BLaER1 (cell line): Measurements from ENCODE around the gene SMAP2.

Source experiments
- H3K27ac ChIP-seq: shearing (Covaris generic); formaldehyde crosslinking; 2 replicates; pipeline ENCODE4 v1.8.1; 2022
- H3K27me3 ChIP-seq: shearing (Covaris generic); formaldehyde crosslinking; 2 replicates; pipeline ENCODE4 v1.8.1; 2022
- H3K36me3 ChIP-seq: shearing (Covaris generic); formaldehyde crosslinking; 2 replicates; pipeline ENCODE4 v1.8.1; 2022
- H3K4me1 ChIP-seq: shearing (Covaris generic); formaldehyde crosslinking; 2 replicates; pipeline ENCODE4 v1.8.1; 2022
- H3K4me2 ChIP-seq: shearing (Covaris generic); formaldehyde crosslinking; 2 replicates; pipeline ENCODE4 v1.8.1; 2022
- H3K4me3 ChIP-seq: shearing (Covaris generic); formaldehyde crosslinking; 2 replicates; pipeline ENCODE4 v1.8.1; 2022
- H3K9ac ChIP-seq: shearing (Covaris generic); formaldehyde crosslinking; 2 replicates; pipeline ENCODE4 v1.8.1; 2022
- H3K9me3 ChIP-seq: shearing (Covaris generic); formaldehyde crosslinking; 2 replicates; pipeline ENCODE4 v1.8.1; 2022
- H4K20me1 ChIP-seq: shearing (Covaris generic); formaldehyde crosslinking; 2 replicates; pipeline ENCODE4 v1.8.1; 2022
- Cebpa-rat ChIP-seq: shearing (Covaris generic); IDR thresholded peaks from 2 replicates; pipeline ENCODE4 v1.8.1; 2022

Gene SMAP2

DNA sequence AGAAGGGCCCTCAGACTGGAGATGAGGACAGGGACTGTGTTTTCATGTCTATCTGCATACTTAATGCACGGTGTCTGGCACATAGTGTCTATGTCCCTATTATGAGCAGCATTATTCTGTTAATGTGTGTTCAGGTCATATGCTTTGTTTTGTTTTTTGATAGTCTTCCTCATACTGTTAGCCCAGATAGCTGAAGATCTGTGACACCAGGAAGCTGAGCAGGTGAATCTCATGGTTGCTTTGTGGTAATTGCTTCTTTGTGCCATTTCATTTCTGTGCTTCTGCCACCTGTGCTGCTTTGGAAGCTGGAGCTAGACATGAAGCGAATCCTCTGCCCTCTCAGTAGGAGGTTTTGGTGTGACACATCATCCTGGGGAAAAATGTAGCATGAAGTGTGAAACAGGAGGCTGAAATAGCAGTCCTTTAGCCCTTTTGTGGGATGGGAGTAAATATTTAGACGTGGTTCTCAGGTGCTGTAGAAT lies 15.8 kb downstream of the SMAP2 start:
- H3K36me3 ChIP-seq: peaks cover 12% of the 10 kb centered on the region
- no peak for TF ChIP-seq Cebpa-rat
- no peak overlapping the region for H3K27ac ChIP-seq
- H3K4me3 ChIP-seq: no peak overlapping the region
- H3K4me2 ChIP-seq: no peak overlapping the region
- H3K27me3 ChIP-seq: no peaks in the 10 kb centered on the region
- peaks cover 77% of the 10 kb centered on the region for H3K4me1 ChIP-seq
- H3K9ac ChIP-seq: no peak overlapping the region
- no peaks in the 10 kb centered on the region for H4K20me1 ChIP-seq
- H3K9me3 ChIP-seq: no peaks in the 10 kb centered on the region

- H3K9ac ChIP-seq: no peak overlapping the region
- H3K4me1 ChIP-seq: peaks cover 76% of the 10 kb centered on the region
- H3K4me2 ChIP-seq: no peak overlapping the region
- H3K27me3 ChIP-seq: no peaks in the 10 kb centered on the region
- peaks cover 12% of the 10 kb centered on the region for H3K36me3 ChIP-seq
- no peaks in the 10 kb centered on the region for H3K9me3 ChIP-seq
- no peak for TF ChIP-seq Cebpa-rat
- H3K4me3 ChIP-seq: no peak overlapping the region
- no peak overlapping the region for H3K27ac ChIP-seq
- H4K20me1 ChIP-seq: no peaks in the 10 kb centered on the region
Measured at GRCh38 chr1:40389871-40390560, 16.5 kb downstream of the SMAP2 start.

GRCh38 chr1:40390857-40391256 lies 17.3 kb downstream of the SMAP2 start:
- Histone ChIP-seq H3K27ac (no peak overlapping the region), H3K4me3 (no peak overlapping the region), H3K9me3 (no peaks in the 10 kb centered on the region), H3K9ac (no peak overlapping the region), H4K20me1 (no peaks in the 10 kb centered on the region; the same call in 1 of the 2 replicates), H3K36me3 (peaks cover 12% of the 10 kb centered on the region), H3K4me2 (no peak overlapping the region), H3K4me1 (peaks cover 68% of the 10 kb centered on the region), H3K27me3 (no peaks in the 10 kb centered on the region)
- TF ChIP-seq Cebpa-rat: no peak

DNA sequence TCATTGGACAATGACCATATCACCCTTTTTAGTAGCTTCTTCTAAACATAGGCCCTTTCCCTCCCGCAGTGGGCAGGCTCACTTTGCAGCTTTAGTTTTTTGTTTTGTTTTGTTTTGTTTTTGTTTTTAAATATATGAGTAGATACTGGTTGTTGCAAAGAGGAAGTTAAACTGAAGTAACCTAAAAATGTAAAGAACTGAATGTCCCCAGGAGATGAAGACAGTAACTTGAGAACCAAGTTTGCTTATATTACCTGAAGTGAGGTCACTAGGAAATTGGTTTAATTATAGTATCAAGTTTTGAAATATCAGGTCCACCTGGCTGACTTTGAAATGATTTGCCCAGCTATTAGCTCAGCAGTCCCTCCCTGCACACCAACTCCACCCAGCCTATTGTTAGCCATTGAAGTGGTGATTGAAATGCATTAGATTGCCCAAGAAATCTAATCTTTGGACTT lies 18.2 kb downstream of the SMAP2 start:
- H3K27ac ChIP-seq: no peak overlapping the region
- H3K9ac ChIP-seq: no peak overlapping the region
- no peak overlapping the region for H3K4me3 ChIP-seq
- no peak for TF ChIP-seq Cebpa-rat
- H3K27me3 ChIP-seq: no peaks in the 10 kb centered on the region
- no peaks in the 10 kb centered on the region; the same call in 1 of the 2 replicates for H4K20me1 ChIP-seq
- peak overlapping the region; percentile 20; the same call in 1 of the 2 replicates for H3K4me2 ChIP-seq
- peaks cover 59% of the 10 kb centered on the region for H3K4me1 ChIP-seq
- H3K36me3 ChIP-seq: peaks cover 12% of the 10 kb centered on the region
- no peaks in the 10 kb centered on the region for H3K9me3 ChIP-seq

DNA sequence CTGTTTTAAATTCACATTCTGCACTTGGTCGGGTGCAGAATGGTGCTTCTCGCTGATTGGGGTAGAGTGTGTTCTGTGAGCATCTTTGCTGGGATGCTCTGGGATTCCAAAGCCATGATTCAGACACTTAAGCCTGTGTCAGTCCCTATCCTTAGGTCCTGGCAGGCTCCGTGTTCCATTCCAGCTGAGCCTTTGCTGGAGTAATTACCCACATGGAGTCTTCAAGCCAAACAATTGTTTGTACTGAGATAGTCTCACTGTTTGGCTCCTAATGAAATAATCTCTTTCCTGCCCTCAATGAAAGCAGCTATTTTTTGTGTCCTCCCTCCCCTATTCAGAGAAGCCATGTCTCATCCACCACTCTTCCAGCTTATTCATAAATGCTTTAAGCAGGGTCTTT lies 18.7 kb downstream of the SMAP2 start:
- Histone ChIP-seq H3K27ac (no peak overlapping the region), H3K9me3 (no peaks in the 10 kb centered on the region), H3K9ac (no peak overlapping the region), H4K20me1 (no peaks in the 10 kb centered on the region; the same call in 1 of the 2 replicates), H3K4me3 (no peak overlapping the region), H3K4me1 (peaks cover 54% of the 10 kb centered on the region), H3K4me2 (no peak overlapping the region), H3K36me3 (peaks cover 12% of the 10 kb centered on the region), H3K27me3 (no peaks in the 10 kb centered on the region)
- TF ChIP-seq Cebpa-rat: no peak

- no peaks in the 10 kb centered on the region for H3K27me3 ChIP-seq
- H3K9me3 ChIP-seq: no peaks in the 10 kb centered on the region
- TF ChIP-seq Cebpa-rat: no peak
- H4K20me1 ChIP-seq: peaks cover 8% of the 10 kb centered on the region; the same call in 1 of the 2 replicates
- H3K36me3 ChIP-seq: peaks cover 18% of the 10 kb centered on the region
- no peak overlapping the region for H3K4me3 ChIP-seq
- H3K9ac ChIP-seq: no peak overlapping the region
- H3K27ac ChIP-seq: no peak overlapping the region
- peaks cover 45% of the 10 kb centered on the region for H3K4me1 ChIP-seq
- 0 out of 2 replicates have a peak overlapping the region, but pooled peaks have one; percentile 6 for H3K4me2 ChIP-seq
Measured at GRCh38 chr1:40393173-40393572, 19.6 kb downstream of the SMAP2 start.

DNA sequence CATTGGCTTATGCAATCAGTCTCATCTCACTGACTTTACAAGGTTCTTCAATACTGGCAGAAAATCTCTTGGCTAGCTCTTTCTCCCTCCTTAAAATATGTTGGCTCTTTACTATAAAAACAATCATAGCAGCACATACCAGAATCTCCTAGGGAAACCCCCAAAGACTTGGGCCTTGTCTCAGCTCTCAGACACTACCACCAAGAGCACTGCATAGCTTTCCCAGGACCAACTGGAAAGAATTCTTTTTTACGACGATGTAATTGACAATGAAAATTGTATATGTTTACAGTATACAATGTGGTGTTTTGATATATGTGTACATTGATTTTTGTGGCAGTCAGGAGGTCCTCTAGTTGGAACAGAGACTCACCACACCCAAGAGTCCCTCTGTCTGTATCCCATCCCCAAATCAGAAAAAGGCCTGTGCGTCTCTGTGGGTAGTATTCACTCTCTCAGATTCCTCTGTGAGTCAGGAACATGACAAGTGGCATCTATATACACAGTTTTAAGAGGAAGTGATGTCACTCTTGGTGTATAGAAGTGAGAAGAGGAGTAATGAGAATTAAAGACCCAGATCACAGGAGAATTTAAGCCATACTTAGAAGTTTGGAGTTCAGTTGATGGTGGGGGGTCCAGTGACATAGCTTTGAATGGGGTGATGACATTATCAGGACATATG lies 21.1 kb downstream of the SMAP2 start:
- Histone ChIP-seq H3K36me3 (peaks cover 6% of the 10 kb centered on the region), H3K27ac (no peak overlapping the region), H3K4me3 (no peak overlapping the region), H4K20me1 (peaks cover 9% of the 10 kb centered on the region; the same call in 1 of the 2 replicates), H3K9ac (no peak overlapping the region), H3K4me2 (no peak overlapping the region), H3K4me1 (peaks cover 40% of the 10 kb centered on the region), H3K27me3 (no peaks in the 10 kb centered on the region), H3K9me3 (no peaks in the 10 kb centered on the region)
- TF ChIP-seq Cebpa-rat: no peak

DNA sequence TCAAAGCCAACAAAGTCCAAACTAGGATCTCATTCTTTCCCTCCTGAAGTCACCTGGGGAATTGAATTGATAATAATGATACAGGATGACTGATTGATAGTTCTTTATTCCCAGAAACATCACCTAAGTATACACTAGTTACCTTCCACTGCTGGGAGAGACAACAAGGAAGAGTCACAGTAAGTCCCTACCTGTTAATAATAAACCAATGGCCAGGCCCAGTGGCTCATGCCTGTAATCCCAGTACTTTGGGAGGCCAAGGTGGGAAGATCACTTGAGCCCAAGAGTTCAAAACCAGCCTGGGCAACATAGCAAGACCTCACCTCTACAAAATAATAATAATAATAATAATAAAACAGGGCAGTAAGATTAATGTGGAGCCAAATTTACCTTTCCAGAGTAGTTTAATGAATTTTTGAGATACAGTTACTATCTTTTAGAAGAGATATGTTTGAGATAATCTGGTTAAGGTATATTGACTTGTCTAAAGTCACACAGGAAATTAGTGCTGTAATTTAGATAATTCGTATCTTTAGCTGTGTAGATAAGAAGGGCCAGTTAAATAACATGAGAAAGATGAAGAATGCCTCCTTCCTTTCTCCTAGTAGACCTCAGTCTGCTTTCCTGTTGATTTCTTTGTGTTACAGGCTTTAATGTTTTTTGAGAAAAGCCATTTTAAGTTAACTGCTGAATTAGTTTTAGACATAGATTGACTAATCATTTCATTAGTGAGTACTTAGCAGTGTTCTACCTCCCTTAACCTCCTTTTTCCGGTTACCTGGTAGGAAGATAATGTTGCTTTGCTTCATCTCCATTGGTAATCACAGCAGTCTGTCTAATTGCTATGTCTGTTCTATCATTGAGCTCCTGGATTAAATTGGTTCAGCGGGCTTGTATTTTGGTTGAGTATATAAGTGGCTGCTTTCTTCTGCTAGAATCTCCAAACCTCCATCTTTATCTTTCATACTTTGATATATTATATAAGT lies 22.0 kb downstream of the SMAP2 start:
- no peaks in the 10 kb centered on the region for H3K9me3 ChIP-seq
- H3K27me3 ChIP-seq: no peaks in the 10 kb centered on the region
- H3K4me3 ChIP-seq: no peak overlapping the region
- H3K27ac ChIP-seq: no peak overlapping the region
- peaks cover 5% of the 10 kb centered on the region for H3K36me3 ChIP-seq
- H3K4me1 ChIP-seq: peaks cover 48% of the 10 kb centered on the region
- H3K4me2 ChIP-seq: no peak overlapping the region
- TF ChIP-seq Cebpa-rat: no peak
- H3K9ac ChIP-seq: no peak overlapping the region
- peaks cover 9% of the 10 kb centered on the region; the same call in 1 of the 2 replicates for H4K20me1 ChIP-seq

GRCh38 chr1:40396420-40396819 lies 22.9 kb downstream of the SMAP2 start:
- H3K9ac ChIP-seq: no peak overlapping the region
- peaks cover 5% of the 10 kb centered on the region for H3K36me3 ChIP-seq
- peaks cover 16% of the 10 kb centered on the region; the same call in 1 of the 2 replicates for H4K20me1 ChIP-seq
- no peak for TF ChIP-seq Cebpa-rat
- no peaks in the 10 kb centered on the region for H3K27me3 ChIP-seq
- H3K4me2 ChIP-seq: no peak overlapping the region
- H3K4me1 ChIP-seq: peaks cover 46% of the 10 kb centered on the region
- H3K27ac ChIP-seq: no peak overlapping the region
- no peaks in the 10 kb centered on the region for H3K9me3 ChIP-seq
- H3K4me3 ChIP-seq: no peak overlapping the region
